ENCODE data around the gene MATN3.

DNA sequence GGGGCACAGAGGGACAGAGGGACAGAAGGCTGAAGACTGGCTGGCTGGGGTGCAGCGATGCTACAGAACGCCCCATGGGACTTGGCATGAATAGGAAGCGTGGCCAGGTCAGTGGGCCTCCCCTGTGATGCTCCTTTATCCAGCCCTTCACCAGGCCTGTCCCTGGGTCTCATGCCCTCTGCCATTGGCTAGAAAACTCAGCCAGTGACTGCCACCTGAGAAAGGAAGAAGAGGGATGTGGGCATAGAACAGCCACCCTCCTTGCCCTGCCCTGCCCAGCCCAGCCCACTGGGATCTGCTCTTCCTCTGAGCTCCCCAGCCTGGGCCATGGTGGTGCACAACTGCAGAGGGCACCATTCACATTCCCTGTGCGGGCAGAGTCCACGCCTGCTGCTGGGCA is 49.5 kb upstream of the MATN3 start:
- TF ChIP-seq CTCF (IDR thresholded peaks at IDR 0.05) (no peak), POLR2AphosphoS5 (IDR thresholded peaks at IDR 0.05; ENCODE audit: low read depth, low read length) (no peak), REST (IDR thresholded peaks at IDR 0.05; ENCODE audit: insufficient read depth in 1 of 2, low read depth in 2 of 2, low read length in 1 of 2) (no peak), TCF7L2 (IDR thresholded peaks at IDR 0.05; ENCODE audit: low read depth, low read length) (no peak)

Measured in Panc1 (cell line).